Measurements from ENCODE around the gene SLC35G2.

Gene SLC35G2

GRCh38 chr3:136836511-136837156 lies 17.7 kb downstream of the SLC35G2 start:
- peaks cover 14% of the 10 kb centered on the region for H3K4me1 ChIP-seq (ENCODE audit: insufficient read depth, low read length)
- H3K27me3 ChIP-seq (ENCODE audit: insufficient read depth, low read length) = no peaks in the 10 kb centered on the region
- no peak overlapping the region for H3K9ac ChIP-seq (ENCODE audit: low read depth, low read length)
- no peaks in the 10 kb centered on the region; the same call in 1 of the 2 replicates for H3K9me3 ChIP-seq (ENCODE audit: insufficient read depth, low read depth, low read length)
- no peak overlapping the region for H3K4me3 ChIP-seq (ENCODE audit: low read length)
- H3K36me3 ChIP-seq (ENCODE audit: insufficient read depth, low read depth, low read length) = peaks cover 13% of the 10 kb centered on the region
- no peak overlapping the region for H3K27ac ChIP-seq (ENCODE audit: low read length)

GRCh38 chr3:136838641-136839555 lies 20.0 kb downstream of the SLC35G2 start:
- no peak overlapping the region for H3K27ac ChIP-seq (ENCODE audit: low read length)
- peak overlapping the region; percentile 0; the same call in 1 of the 2 replicates for H3K4me3 ChIP-seq (ENCODE audit: low read length)
- H3K4me1 ChIP-seq (ENCODE audit: insufficient read depth, low read length) = peaks cover 14% of the 10 kb centered on the region
- no peaks in the 10 kb centered on the region for H3K9me3 ChIP-seq (ENCODE audit: insufficient read depth, low read depth, low read length)
- H3K27me3 ChIP-seq (ENCODE audit: insufficient read depth, low read length) = no peaks in the 10 kb centered on the region
- peaks cover 21% of the 10 kb centered on the region for H3K36me3 ChIP-seq (ENCODE audit: insufficient read depth, low read depth, low read length)
- no peak overlapping the region; the same call in 1 of the 2 replicates for H3K9ac ChIP-seq (ENCODE audit: low read depth, low read length)

- H3K27ac ChIP-seq (ENCODE audit: low read length) = no peak overlapping the region
- no peaks in the 10 kb centered on the region for H3K9me3 ChIP-seq (ENCODE audit: insufficient read depth, low read depth, low read length)
- no peaks in the 10 kb centered on the region for H3K27me3 ChIP-seq (ENCODE audit: insufficient read depth, low read length)
- peaks cover 14% of the 10 kb centered on the region for H3K4me1 ChIP-seq (ENCODE audit: insufficient read depth, low read length)
- no peak overlapping the region for H3K9ac ChIP-seq (ENCODE audit: low read depth, low read length)
- H3K36me3 ChIP-seq (ENCODE audit: insufficient read depth, low read depth, low read length) = peaks cover 22% of the 10 kb centered on the region
- H3K4me3 ChIP-seq (ENCODE audit: low read length) = no peak overlapping the region
Measured at GRCh38 chr3:136839556-136839931, 20.6 kb downstream of the SLC35G2 start.

DNA sequence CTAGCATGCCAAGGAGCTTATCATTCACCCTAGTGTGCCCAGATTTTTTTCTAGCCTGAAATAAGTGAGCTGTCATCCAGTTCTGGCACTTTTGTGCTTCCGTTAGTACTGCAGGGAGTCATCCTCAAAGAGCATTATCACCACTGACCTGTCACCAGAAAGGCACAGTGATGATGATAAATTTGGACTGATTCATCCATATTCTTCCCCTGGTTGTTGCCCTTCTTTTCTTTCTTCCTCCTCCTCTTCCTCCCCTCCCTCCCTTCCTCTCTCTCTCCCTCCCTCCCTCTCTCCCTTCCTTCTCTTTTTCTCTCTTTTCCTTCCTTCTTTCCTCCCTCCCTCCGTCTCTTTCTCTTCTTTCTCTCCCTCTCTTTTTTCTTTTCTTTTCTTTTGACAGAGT lies 21.3 kb downstream of the SLC35G2 start:
- no peaks in the 10 kb centered on the region for H3K27me3 ChIP-seq (ENCODE audit: insufficient read depth, low read length)
- H3K36me3 ChIP-seq (ENCODE audit: insufficient read depth, low read depth, low read length) = peaks cover 29% of the 10 kb centered on the region
- H3K4me3 ChIP-seq (ENCODE audit: low read length) = no peak overlapping the region
- H3K4me1 ChIP-seq (ENCODE audit: insufficient read depth, low read length) = peaks cover 14% of the 10 kb centered on the region
- H3K9me3 ChIP-seq (ENCODE audit: insufficient read depth, low read depth, low read length) = no peaks in the 10 kb centered on the region
- H3K27ac ChIP-seq (ENCODE audit: low read length) = no peak overlapping the region
- no peak overlapping the region for H3K9ac ChIP-seq (ENCODE audit: low read depth, low read length)

DNA sequence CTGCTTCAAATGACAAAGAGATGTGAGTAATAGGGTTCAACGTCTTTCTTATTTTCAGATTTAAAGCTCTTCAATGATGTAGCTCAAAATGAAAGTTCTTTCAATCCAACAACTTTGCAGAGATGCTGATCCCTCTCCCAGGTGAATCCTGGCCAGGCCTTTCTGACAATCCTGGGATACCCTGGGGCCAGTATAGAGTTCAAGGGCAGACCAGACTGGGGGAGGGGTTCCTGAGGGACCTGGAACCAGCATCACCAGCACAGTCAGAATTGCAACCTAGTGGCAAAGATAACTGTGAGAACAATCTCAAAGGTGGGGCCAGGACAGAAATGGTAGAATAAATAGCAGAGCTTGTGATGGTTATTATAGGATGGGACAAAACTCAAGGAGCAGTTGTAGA lies 23.4 kb downstream of the SLC35G2 start:
- no peak overlapping the region for H3K9ac ChIP-seq (ENCODE audit: low read depth, low read length)
- no peak overlapping the region for H3K4me3 ChIP-seq (ENCODE audit: low read length)
- H3K4me1 ChIP-seq (ENCODE audit: insufficient read depth, low read length) = peaks cover 14% of the 10 kb centered on the region
- peaks cover 32% of the 10 kb centered on the region; the same call in 1 of the 2 replicates for H3K36me3 ChIP-seq (ENCODE audit: insufficient read depth, low read depth, low read length)
- no peak overlapping the region for H3K27ac ChIP-seq (ENCODE audit: low read length)
- no peaks in the 10 kb centered on the region for H3K9me3 ChIP-seq (ENCODE audit: insufficient read depth, low read depth, low read length)
- no peaks in the 10 kb centered on the region for H3K27me3 ChIP-seq (ENCODE audit: insufficient read depth, low read length)

DNA sequence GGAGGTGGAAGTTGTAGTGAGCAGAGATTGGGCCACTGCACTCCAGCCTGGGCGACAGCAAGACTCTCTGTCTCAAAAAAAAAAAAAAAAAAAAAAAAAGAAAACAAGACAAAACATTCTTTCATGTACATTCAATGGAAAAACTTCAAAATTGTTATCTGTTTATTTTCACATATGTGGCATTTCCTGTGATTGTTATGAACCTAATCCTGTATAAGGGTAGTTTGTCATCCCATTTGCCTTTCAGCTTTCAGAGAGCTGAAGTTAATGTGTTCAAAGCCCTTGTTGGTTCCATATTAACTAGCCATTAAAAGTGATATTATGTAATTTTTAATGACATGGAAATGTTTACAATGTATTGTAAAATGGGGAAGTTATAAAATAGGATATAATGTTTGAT lies 25.8 kb downstream of the SLC35G2 start:
- peaks cover 23% of the 10 kb centered on the region; the same call in 1 of the 2 replicates for H3K36me3 ChIP-seq (ENCODE audit: insufficient read depth, low read depth, low read length)
- H3K9ac ChIP-seq (ENCODE audit: low read depth, low read length) = no peak overlapping the region
- H3K4me3 ChIP-seq (ENCODE audit: low read length) = no peak overlapping the region
- H3K27ac ChIP-seq (ENCODE audit: low read length) = no peak overlapping the region
- no peaks in the 10 kb centered on the region for H3K27me3 ChIP-seq (ENCODE audit: insufficient read depth, low read length)
- H3K4me1 ChIP-seq (ENCODE audit: insufficient read depth, low read length) = no peaks in the 10 kb centered on the region; the same call in 1 of the 2 replicates
- H3K9me3 ChIP-seq (ENCODE audit: insufficient read depth, low read depth, low read length) = no peaks in the 10 kb centered on the region

- Histone ChIP-seq H3K4me1 (ENCODE audit: insufficient read depth, low read length) (no peaks in the 10 kb centered on the region), H3K4me3 (ENCODE audit: low read length) (no peak overlapping the region), H3K27ac (ENCODE audit: low read length) (no peak overlapping the region), H3K27me3 (ENCODE audit: insufficient read depth, low read length) (no peaks in the 10 kb centered on the region), H3K36me3 (ENCODE audit: insufficient read depth, low read depth, low read length) (peaks cover 10% of the 10 kb centered on the region), H3K9me3 (ENCODE audit: insufficient read depth, low read depth, low read length) (no peaks in the 10 kb centered on the region), H3K9ac (ENCODE audit: low read depth, low read length) (no peak overlapping the region)
Measured at GRCh38 chr3:136852180-136852579, 33.3 kb downstream of the SLC35G2 start.

DNA sequence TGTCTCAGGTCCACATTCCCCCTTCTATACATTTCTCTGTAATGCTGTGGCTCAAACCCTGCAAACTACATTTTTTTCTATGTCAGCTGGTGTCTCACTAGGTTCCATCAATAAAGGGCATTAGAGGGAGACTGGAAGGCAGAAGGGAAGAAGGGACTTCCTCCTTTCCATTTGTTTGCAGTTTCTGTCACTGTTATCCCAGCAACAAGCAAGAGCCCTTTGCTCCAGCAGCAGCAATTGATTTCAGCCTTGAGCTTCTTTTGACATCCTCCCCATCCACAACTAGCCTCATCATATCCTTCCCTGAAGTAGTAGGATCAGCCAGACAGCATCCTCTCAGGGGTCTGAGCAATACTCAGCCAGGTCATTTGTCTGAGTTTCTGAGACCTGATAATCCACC lies 37.7 kb downstream of the SLC35G2 start:
- Histone ChIP-seq H3K4me3 (ENCODE audit: low read length) (no peak overlapping the region), H3K27ac (ENCODE audit: low read length) (no peak overlapping the region), H3K9ac (ENCODE audit: low read depth, low read length) (no peak overlapping the region), H3K27me3 (ENCODE audit: insufficient read depth, low read length) (no peaks in the 10 kb centered on the region), H3K9me3 (ENCODE audit: insufficient read depth, low read depth, low read length) (no peaks in the 10 kb centered on the region), H3K4me1 (ENCODE audit: insufficient read depth, low read length) (peaks cover 17% of the 10 kb centered on the region; the same call in 1 of the 2 replicates), H3K36me3 (ENCODE audit: insufficient read depth, low read depth, low read length) (peaks cover 10% of the 10 kb centered on the region)

DNA sequence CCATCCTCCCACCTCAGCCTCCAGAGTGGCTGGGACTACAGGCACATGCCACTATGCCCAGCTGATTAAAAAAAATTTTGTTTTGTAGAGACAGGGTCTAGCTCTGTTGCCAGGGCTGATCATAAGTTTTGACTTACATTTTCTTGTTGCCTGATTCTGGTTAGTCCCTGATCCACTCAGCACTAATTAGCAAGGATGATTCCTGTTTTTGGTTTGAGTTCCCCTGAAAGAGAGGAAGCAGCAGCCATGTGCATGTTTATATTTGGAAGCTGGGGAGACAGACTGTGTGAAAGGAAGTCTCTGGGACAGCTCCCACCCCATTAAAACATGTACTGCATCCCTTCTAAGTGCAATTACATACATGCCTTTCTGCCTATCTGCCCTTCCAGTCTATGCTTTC lies 39.5 kb downstream of the SLC35G2 start:
- peaks cover 10% of the 10 kb centered on the region for H3K36me3 ChIP-seq (ENCODE audit: insufficient read depth, low read depth, low read length)
- peaks cover 19% of the 10 kb centered on the region; the same call in 1 of the 2 replicates for H3K4me1 ChIP-seq (ENCODE audit: insufficient read depth, low read length)
- H3K9me3 ChIP-seq (ENCODE audit: insufficient read depth, low read depth, low read length) = no peaks in the 10 kb centered on the region
- no peak overlapping the region for H3K4me3 ChIP-seq (ENCODE audit: low read length)
- H3K27me3 ChIP-seq (ENCODE audit: insufficient read depth, low read length) = no peaks in the 10 kb centered on the region
- H3K9ac ChIP-seq (ENCODE audit: low read depth, low read length) = no peak overlapping the region
- no peak overlapping the region for H3K27ac ChIP-seq (ENCODE audit: low read length)

DNA sequence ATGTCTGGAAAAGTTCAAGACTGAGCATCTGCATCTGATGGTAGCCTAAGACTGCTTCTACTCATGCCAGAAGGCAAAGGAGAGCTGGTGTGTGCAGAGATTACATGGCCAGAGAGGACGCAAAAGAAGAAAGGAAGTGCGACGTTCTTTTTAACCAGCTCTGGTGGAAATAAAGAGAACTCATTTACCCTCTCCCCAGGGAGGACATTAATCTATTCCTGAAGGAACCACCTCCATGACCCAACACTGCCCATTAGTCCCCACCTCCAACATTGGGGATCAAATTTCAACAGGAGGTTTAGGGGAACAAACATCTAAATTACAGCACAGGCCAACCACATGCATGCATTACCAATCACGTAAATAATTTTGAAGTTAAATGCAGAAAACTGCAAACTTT lies 41.6 kb downstream of the SLC35G2 start:
- H3K9me3 ChIP-seq (ENCODE audit: insufficient read depth, low read depth, low read length) = no peaks in the 10 kb centered on the region
- H3K4me3 ChIP-seq (ENCODE audit: low read length) = peak overlapping the region; percentile 98
- no peaks in the 10 kb centered on the region for H3K36me3 ChIP-seq (ENCODE audit: insufficient read depth, low read depth, low read length)
- peaks cover 21% of the 10 kb centered on the region; the same call in 1 of the 2 replicates for H3K4me1 ChIP-seq (ENCODE audit: insufficient read depth, low read length)
- H3K9ac ChIP-seq (ENCODE audit: low read depth, low read length) = peak overlapping the region; percentile 90; the same call in 1 of the 2 replicates
- peak overlapping the region; percentile 1 for H3K27ac ChIP-seq (ENCODE audit: low read length)
- no peaks in the 10 kb centered on the region for H3K27me3 ChIP-seq (ENCODE audit: insufficient read depth, low read length)

DNA sequence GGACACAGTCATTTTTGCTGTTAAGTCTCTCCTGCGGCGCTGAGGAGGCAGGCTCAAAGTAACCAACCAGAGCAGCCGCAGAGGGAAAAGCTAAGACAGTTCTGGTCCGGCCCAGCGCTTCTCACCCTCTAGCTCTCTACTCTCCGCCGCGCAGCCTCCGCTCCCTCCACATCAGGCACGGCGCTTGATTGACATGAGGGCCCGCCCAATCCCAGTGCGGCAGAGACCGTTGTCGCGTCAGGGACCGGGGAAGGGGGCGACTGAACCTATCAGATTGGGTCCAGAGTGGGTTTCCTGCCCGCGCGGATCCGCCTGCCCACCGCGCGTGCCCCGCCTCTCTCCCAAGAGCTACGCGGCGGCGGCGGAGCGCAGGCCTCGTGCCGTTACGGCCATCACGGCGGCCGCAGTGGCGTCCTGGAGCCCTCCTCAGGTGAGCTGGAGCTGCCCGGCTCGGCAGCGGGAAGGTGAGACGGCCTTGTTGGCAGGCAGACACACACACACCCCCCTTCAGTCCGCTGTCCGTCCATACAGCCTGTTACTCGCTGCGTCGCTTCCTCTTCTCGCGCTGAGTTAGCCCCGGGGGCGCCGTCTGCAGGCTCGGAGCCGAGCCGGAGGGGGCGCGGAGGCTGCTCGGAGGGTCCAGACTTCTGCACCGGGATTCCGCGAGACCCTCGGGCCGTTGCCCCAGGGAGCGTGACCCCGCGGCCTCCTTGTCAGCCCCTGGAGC lies 43.1 kb downstream of the SLC35G2 start, which contains the start of gene NCK1:
Gene NCK1 (plus strand): TSS at position 319 of the 727 bp plus-strand sequence. CDS start 65,794 bp downstream, outside the sequence.
- peak within 1 kb of the TSS; percentile 98 for H3K4me3 ChIP-seq (ENCODE audit: low read length)
- H3K4me1 ChIP-seq (ENCODE audit: insufficient read depth, low read length) = peaks cover 21% of the 10 kb centered on the region; the same call in 1 of the 2 replicates
- no peaks in the 10 kb centered on the region for H3K9me3 ChIP-seq (ENCODE audit: insufficient read depth, low read depth, low read length)
- H3K27me3 ChIP-seq (ENCODE audit: insufficient read depth, low read length) = no peaks in the 10 kb centered on the region
- peak within 1 kb of the TSS; percentile 90; the same call in 1 of the 2 replicates for H3K9ac ChIP-seq (ENCODE audit: low read depth, low read length)
- H3K36me3 ChIP-seq (ENCODE audit: insufficient read depth, low read depth, low read length) = no peaks in the 10 kb centered on the region
- peak within 1 kb of the TSS; percentile 83 for H3K27ac ChIP-seq (ENCODE audit: low read length)

Measured in iPS-20b (cell line).